OCI-LY3 (cell line): ENCODE data around the gene SUSD1.

Experiments
- CTCF ChIP-seq: fragments of 200-600, 300-600 bp; sonication (generic); IDR thresholded peaks from 2 replicates; pipeline ENCODE4 v1.5.1; 2014; ENCODE audit warnings: antibody characterized with exemption, low read length, low read depth
- EZH2phosphoT487 ChIP-seq: fragments of 200-600 bp; shearing (Covaris generic); IDR thresholded peaks from 2 replicates; pipeline ENCODE4 v1.6.1; 2018; ENCODE audit warnings: antibody characterized with exemption, mixed run types, low read depth

- TF ChIP-seq CTCF = no peak
- no peak for TF ChIP-seq EZH2phosphoT487
Observed at GRCh38 chr9:112137066-112137465, 38.0 kb downstream of the SUSD1 start.
